Activated naive CD8-positive, alpha-beta T cell (primary cell): ENCODE data around the gene DUS1L.

Source experiments
- H3K27ac Mint-ChIP-seq: one replicate; pipeline ENCODE4 v1.8.0; 2021; ENCODE audit warnings: mixed read lengths
- H3K27me3 Mint-ChIP-seq: one replicate; pipeline ENCODE4 v1.8.0; 2021; ENCODE audit warnings: mixed read lengths
- H3K36me3 Mint-ChIP-seq: one replicate; pipeline ENCODE4 v1.8.0; 2021; ENCODE audit warnings: mixed read lengths
- H3K4me1 Mint-ChIP-seq: one replicate; pipeline ENCODE4 v1.8.0; 2021; ENCODE audit warnings: low read depth, mixed read lengths
- H3K4me3 Mint-ChIP-seq: one replicate; pipeline ENCODE4 v1.8.0; 2021; ENCODE audit warnings: mild to moderate bottlenecking, mixed read lengths
- H3K9me3 Mint-ChIP-seq: one replicate; pipeline ENCODE4 v1.8.0; 2021; ENCODE audit warnings: low read depth, mixed read lengths

The DUS1L gene

DNA sequence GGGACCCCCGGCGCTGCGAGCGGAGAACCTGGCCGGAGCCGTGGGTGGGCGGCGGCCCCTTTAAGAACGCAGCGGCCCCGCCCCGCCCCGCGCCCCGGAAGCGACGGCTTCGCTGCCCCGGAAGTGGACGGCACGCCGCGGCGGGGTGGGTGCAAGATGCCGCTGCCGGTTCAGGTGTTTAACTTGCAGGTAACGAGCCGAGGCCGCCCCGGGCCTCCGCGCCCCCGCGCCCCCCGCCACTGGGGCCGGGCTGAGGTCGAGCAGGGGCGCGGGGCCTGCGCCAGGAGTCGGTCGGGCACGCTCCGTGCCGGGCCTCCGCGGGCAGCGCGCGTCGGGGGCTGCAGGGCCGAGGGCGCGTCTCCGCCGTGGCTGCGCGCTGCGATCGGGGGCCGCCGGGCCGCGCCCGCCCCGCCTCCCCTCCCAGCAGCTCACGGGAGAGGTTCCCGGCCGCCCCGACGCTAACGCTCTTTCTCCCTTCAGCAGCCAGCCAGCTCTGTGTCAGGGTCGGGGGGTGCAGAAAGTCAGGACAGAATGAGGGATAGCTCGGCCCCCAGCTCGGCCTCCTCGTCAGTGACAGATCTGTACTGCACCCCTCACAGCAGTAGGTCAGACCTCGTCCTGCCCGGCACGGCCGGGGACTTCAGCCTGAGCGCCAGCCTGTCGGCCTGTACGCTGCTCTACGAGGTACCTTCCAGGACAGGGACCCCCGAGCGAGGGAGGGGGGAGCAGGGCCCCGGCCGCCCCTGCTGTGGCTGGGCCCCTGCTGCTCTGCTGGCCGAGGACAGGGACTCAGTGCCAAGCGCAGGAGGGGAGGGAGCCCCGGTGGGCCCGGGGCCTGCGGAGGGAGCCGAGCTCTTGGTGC, 13.6 kb downstream of the DUS1L start, which contains the start of the genes GPS1 and RFNG:
Gene GPS1, plus strand, starts transcription at position 123 of the 862 bp plus-strand sequence. Its CDS starts 34 bp downstream, at position 157.
Gene RFNG, minus strand, starts transcription at position 36 of the 862 bp plus-strand sequence. CDS start 45 bp downstream, outside the sequence.
- H3K27ac Mint-ChIP-seq, result peak within 1 kb of the TSS; percentile 79
- no peaks in the 10 kb centered on the region for H3K36me3 Mint-ChIP-seq
- peak within 1 kb of the TSS; percentile 88 for H3K4me3 Mint-ChIP-seq
- H3K4me1 Mint-ChIP-seq, result peaks cover 13% of the 10 kb centered on the region
- H3K9me3 Mint-ChIP-seq, result no peaks in the 10 kb centered on the region
- no peaks in the 10 kb centered on the region for H3K27me3 Mint-ChIP-seq

DNA sequence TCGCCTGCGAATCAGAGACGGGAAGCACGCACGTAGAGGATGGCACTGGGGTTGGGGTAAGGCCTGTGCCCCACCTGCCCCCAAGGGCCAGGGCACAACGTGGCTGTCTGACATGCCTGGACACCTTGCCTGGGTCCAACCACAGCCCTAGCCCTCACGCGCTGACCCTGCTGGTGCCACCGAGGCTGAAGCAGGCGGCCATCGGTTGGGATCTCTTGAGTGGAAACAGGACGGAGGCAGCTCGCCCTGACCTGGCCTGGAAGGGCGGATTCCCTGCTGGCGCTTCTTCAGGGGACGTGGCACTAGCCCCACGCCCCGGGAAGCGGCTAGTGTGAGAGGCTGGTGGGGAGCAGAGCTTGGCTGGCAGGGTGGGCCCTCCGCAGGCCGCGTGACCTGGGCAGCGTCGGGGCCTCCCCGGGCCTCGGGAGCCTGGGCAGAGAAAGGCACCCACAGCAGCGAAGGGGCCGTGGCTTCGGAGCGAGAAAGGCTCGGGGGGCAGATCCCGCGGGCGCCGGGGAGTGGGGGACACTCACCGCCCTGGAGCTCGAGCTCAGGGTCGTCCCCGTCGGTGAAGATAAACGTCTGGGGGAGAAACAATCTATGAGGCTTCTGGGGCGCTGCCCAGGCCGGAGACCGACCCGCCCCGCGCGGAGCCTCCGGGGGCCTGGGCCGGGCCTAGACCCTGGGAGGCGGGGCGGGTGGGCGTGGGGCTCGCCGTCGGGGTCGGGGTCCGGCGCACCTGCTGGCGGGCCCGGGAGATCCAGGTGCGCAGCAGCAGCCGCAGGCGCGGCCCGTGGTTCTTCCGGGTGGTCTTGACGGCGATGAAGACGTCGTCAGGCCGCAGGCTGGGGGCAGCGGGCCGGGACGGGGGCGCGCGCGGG, 14.6 kb downstream of the DUS1L start:
- no peaks in the 10 kb centered on the region for H3K9me3 Mint-ChIP-seq
- peak overlapping the region; percentile 83 for H3K4me3 Mint-ChIP-seq
- H3K36me3 Mint-ChIP-seq, result no peaks in the 10 kb centered on the region
- H3K27ac Mint-ChIP-seq, result peak overlapping the region; percentile 8
- no peaks in the 10 kb centered on the region for H3K27me3 Mint-ChIP-seq
- H3K4me1 Mint-ChIP-seq, result peaks cover 13% of the 10 kb centered on the region

DNA sequence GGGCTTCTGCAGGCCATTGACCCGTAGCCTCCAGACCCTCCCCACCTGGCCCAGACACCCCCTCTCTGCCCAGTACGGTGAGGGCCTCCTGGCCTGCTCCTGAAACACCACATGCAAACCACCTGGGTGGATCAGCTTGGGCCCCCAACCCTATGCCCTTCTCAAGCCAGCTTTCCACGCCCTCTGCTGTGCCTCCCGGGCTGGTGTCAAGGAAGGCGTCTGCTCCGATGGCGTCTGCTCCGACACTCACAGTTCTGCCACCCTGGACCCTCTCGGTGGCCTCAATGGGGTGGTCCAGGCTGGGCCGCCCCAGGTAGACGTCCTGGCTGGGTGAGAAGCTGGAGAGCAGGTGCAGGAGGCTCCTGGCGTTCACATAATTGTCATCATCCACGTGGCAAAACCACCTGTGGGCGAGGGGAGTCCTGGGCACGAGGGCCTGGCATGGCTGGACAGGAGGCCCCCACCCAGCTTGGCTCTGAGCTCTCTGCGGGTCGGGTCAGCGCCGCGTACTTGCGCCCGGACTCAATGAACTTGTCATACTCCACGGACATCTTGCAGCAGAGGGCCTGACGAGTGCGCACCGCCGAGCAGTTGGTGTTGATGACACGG, 15.3 kb downstream of the DUS1L start:
- Mint-ChIP-seq H3K36me3 (no peaks in the 10 kb centered on the region), H3K27me3 (no peaks in the 10 kb centered on the region), H3K27ac (no peak overlapping the region), H3K4me3 (peak overlapping the region; percentile 83), H3K9me3 (no peaks in the 10 kb centered on the region), H3K4me1 (peaks cover 13% of the 10 kb centered on the region)

DNA sequence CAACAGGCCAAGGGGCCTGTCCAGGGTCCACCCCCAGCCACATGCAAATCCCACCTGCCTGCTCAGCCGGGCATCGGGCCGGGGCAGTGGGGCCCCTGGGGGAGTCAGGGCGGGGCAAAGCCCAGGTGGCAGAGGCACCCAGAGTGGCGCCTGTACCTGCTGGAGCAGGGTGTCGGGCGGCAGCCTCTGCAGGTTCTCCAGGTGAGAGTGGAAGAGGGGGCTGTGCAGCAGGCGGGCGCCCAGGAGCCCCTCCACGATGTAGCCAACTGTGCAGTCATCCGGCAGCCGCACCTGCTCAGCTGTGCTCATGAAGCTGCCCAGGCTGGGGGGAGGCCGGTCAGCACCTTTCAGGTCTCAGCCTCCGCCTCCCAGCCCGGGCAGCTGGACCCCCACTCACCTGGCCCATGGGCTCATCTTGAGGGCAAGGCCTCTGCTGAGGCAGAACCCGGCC, 16.1 kb downstream of the DUS1L start:
- H3K4me3 Mint-ChIP-seq, result no peak overlapping the region
- H3K4me1 Mint-ChIP-seq, result peaks cover 13% of the 10 kb centered on the region
- no peaks in the 10 kb centered on the region for H3K36me3 Mint-ChIP-seq
- no peaks in the 10 kb centered on the region for H3K9me3 Mint-ChIP-seq
- no peak overlapping the region for H3K27ac Mint-ChIP-seq
- no peaks in the 10 kb centered on the region for H3K27me3 Mint-ChIP-seq

DNA sequence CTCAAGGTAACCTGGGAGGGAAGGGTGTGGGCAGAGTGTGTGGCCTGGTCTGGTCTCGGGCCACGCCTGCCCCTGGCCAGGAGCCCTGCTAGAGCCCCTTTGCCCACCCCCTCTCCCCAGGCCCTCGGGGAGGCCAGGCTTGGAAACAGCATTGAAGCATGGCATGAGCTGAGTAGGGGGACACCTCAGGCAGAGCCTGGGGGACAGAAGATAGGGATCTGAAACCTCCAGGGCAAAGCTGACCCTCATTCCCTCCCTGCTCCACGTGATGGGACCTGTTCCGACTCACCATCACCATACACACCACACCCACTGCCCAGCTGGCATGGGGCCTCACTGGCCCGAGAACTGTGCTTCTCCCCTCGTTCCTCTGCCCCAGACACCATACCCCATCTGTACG, 16.5 kb downstream of the DUS1L start:
- H3K36me3 Mint-ChIP-seq, result no peaks in the 10 kb centered on the region
- no peaks in the 10 kb centered on the region for H3K27me3 Mint-ChIP-seq
- no peak overlapping the region for H3K4me3 Mint-ChIP-seq
- no peak overlapping the region for H3K27ac Mint-ChIP-seq
- no peaks in the 10 kb centered on the region for H3K9me3 Mint-ChIP-seq
- H3K4me1 Mint-ChIP-seq, result peaks cover 13% of the 10 kb centered on the region

DNA sequence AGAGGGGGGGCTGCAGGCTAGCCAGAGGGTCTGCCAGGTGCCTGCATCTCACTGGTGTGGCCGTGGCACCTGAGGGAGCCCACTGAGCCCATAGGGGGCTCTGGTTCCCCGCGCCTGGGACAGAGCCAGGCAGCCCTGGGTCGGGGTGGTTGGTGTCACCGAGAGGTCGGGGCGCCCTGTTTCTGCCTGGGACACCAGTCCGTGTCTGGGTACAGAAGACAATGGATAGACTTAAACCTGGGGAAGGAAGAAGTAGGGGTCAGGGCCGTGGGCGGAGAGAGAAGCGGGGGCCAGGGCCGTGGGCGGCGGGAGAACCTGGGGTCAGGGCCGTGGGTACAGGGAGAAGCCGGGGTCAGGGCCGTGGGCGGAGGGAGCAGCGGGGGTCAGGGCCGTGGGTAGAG, 17.0 kb downstream of the DUS1L start:
- H3K4me3 Mint-ChIP-seq, result no peak overlapping the region
- peaks cover 11% of the 10 kb centered on the region for H3K4me1 Mint-ChIP-seq
- no peaks in the 10 kb centered on the region for H3K9me3 Mint-ChIP-seq
- no peaks in the 10 kb centered on the region for H3K27me3 Mint-ChIP-seq
- H3K27ac Mint-ChIP-seq, result no peak overlapping the region
- H3K36me3 Mint-ChIP-seq, result no peaks in the 10 kb centered on the region

DNA sequence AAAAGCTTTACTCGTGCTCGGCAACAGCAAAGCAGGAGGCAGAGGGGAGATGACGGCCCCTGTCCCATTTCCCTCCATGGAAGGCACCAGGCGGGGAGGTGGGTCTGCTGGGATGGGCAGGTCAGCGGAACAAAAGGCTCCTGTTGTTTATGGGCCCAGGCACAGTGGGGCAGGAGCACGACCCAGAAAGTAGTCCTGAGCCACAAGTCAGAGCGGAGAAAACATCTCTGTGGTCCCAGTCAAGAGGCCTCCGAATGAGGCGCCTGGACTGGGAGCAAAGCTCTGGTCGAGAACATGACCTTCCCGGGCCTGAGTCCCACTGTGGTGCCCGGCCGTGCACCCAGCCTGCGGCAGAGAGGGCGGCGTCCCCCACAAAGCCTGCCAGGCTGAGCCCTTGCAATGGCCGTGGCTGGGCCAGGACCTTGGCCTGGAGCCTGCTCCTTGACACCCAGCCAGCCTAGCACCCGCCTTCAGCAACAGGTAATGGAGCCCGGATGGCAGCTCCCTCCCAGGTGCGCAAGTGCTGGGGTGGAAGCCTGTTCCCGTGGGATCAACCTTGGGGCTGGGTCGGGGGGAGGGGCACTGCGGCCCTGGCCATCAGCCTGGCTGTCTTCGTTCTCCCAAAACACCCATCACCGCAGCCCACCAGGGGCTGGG, 17.6 kb downstream of the DUS1L start:
- Mint-ChIP-seq H3K27ac (no peak overlapping the region), H3K36me3 (no peaks in the 10 kb centered on the region), H3K27me3 (no peaks in the 10 kb centered on the region), H3K4me3 (no peak overlapping the region), H3K9me3 (no peaks in the 10 kb centered on the region), H3K4me1 (peaks cover 8% of the 10 kb centered on the region)

DNA sequence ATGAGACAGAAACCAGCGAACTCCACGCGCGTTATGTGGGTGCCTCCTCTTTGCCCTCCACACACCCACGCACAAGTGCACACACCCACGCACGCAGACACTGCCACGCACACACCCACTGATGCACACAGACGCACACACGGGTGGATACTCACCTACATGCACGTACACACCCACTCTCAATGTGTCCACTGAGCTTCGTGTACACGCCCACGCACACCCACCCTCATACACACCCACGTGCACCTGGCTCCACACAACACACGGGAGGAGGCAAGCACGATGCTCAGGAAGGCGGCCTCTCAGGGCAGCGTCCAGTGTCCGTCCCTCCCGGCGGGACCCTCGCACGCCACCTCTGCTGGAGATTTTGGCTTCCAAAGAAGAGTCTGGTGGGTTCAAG, 18.2 kb downstream of the DUS1L start:
- peak overlapping the region; percentile 30 for H3K4me3 Mint-ChIP-seq
- H3K27ac Mint-ChIP-seq, result no peak overlapping the region
- H3K27me3 Mint-ChIP-seq, result no peaks in the 10 kb centered on the region
- H3K36me3 Mint-ChIP-seq, result no peaks in the 10 kb centered on the region
- H3K9me3 Mint-ChIP-seq, result no peaks in the 10 kb centered on the region
- peaks cover 8% of the 10 kb centered on the region for H3K4me1 Mint-ChIP-seq

DNA sequence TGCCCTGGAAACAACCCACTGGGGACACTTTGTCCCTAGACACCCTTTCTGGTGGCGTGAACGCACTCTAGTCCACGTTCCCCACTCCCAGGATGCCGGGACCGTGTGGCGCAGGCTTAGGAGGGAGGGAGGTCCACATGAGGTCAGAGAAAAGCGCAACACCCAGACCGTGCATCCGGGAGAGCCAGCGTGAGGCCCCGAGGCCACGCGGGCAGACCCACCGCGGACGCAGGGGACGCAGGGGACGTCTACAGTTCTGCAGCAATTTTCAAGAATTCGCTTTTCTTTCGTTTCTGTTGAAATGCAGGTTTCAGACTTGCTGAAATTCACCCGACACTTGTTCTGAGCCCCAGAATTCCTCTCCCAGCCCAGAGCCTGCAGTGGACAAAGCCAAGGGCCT, 18.7 kb downstream of the DUS1L start:
- H3K9me3 Mint-ChIP-seq, result no peaks in the 10 kb centered on the region
- H3K27ac Mint-ChIP-seq, result no peak overlapping the region
- no peaks in the 10 kb centered on the region for H3K36me3 Mint-ChIP-seq
- no peaks in the 10 kb centered on the region for H3K27me3 Mint-ChIP-seq
- no peak overlapping the region for H3K4me3 Mint-ChIP-seq
- H3K4me1 Mint-ChIP-seq, result peaks cover 8% of the 10 kb centered on the region

DNA sequence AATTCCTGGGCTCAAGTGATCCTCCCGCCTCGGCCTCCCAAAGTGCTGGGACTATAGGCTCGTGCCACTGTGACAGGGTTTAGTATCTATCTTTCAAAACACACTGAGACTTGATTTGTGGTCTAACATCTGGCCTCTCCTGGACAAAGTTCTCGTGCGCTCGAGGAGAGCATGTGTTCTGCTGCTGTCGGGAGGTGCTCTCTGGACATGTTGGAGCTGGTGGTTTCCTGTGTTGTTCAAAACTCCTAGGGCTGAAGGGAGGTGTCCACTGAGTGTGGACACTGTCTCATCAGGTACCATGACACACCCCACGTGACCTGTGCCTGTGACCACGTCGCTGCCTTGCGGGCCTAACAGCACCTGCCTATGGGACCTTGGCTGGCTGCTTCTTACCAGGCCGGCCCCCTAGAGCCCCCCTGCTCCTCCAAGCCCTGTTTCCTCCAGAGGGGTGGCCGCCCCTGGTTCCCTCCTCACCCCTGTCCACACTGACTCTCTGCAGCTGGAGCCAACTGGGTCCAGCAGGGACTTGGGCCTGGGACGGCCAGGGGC, 19.6 kb downstream of the DUS1L start:
- Mint-ChIP-seq H3K9me3 (no peaks in the 10 kb centered on the region), H3K27ac (no peak overlapping the region), H3K27me3 (no peaks in the 10 kb centered on the region), H3K4me3 (no peak overlapping the region), H3K36me3 (no peaks in the 10 kb centered on the region), H3K4me1 (peaks cover 8% of the 10 kb centered on the region)

DNA sequence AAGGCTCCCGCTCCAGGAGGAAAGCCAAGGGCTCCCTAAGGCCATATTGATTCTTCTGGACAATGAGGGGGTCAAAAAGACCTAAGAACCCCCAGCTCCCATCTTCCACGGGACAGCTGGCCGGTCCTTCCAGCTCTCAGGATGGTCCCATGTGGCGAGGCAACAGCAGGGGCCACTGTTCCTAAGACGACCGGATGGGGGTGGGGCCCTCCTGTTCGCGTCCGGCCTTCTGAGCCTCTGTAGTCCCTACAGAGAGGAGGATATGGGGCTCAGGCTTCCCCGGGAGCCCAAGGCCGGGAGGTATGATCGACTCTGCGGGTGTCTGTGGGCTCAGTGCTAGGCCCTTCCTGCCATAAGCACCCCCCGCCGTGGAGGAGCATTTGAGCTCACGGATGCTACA, 22.1 kb downstream of the DUS1L start:
- Mint-ChIP-seq H3K4me1 (peaks cover 7% of the 10 kb centered on the region), H3K36me3 (no peaks in the 10 kb centered on the region), H3K27me3 (no peaks in the 10 kb centered on the region), H3K9me3 (no peaks in the 10 kb centered on the region), H3K27ac (no peak overlapping the region), H3K4me3 (no peak overlapping the region)

DNA sequence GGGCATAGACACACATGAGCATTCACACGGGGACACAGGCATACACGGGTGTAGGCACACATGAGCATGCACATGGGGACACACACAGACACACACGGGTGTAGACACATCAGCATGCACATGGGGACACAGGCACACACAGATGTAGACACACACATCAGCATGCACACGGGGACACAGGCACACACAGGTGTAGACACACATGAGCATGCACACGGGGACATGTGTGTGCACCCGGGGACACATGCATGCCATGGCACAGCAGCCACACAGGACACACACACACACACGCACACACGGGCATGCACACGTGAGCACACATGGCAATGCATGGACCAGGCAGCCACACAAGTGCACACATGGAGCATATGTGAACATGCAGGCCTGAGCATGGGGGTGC, 23.0 kb downstream of the DUS1L start:
- H3K4me1 Mint-ChIP-seq, result peaks cover 12% of the 10 kb centered on the region
- no peaks in the 10 kb centered on the region for H3K27me3 Mint-ChIP-seq

DNA sequence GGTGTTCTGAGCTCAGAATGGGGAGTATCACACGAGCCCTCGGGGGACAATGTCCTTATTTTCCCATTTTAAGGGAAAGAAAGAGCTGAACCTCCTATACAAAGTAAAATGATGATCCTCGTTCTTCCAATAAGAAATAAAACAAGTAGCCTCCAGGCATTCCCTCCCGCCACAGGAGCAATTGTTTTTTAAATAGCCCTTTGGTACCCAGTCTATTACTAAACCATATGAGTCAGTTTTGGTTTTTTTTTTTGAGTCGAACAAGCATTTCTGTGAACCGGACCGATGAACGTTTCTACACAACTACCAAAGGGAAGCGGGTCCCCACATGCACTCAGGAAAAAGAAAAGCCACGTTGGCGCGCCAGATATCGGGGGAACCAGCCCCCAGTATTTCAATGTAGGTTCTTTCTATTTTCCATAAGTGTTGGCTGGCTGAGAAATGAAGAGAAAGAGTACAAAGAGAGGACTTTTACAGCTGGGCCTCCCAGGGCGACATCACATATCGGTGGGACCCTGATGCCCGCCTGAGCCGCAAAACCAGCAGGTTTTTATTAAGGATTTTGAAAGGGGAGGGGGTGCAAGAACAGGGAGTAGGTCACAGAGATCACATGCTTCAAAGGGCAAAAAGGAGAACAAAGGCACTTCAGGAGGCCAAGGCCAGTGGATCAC, 24.3 kb downstream of the DUS1L start:
- peaks cover 11% of the 10 kb centered on the region for H3K4me1 Mint-ChIP-seq
- H3K9me3 Mint-ChIP-seq, result no peaks in the 10 kb centered on the region
- no peaks in the 10 kb centered on the region for H3K36me3 Mint-ChIP-seq
- no peak overlapping the region for H3K27ac Mint-ChIP-seq
- H3K4me3 Mint-ChIP-seq, result no peak overlapping the region
- no peaks in the 10 kb centered on the region for H3K27me3 Mint-ChIP-seq

More for the DNA sequence above, 23.0 kb downstream of the DUS1L start:
- no peak overlapping the region for H3K27ac Mint-ChIP-seq
- H3K4me3 Mint-ChIP-seq, result no peak overlapping the region
- H3K9me3 Mint-ChIP-seq, result no peaks in the 10 kb centered on the region
- H3K36me3 Mint-ChIP-seq, result no peaks in the 10 kb centered on the region
